NT2/D1 (cell line): Measurements from ENCODE around the gene SNTG2.

Source experiments
- YY1 ChIP-seq: IDR thresholded peaks from 2 replicates; pipeline ENCODE4 v1.6.1; 2011; ENCODE audit not compliant: insufficient read length, insufficient read depth
- ZNF274 ChIP-seq: IDR thresholded peaks from 2 replicates; pipeline ENCODE4 v1.6.1; 2011; ENCODE audit warnings: mild to moderate bottlenecking, low read depth, low read length

GRCh38 chr2:1209761-1210160 is 259.1 kb downstream of the SNTG2 start:
- no peak for TF ChIP-seq ZNF274
- no peak for TF ChIP-seq YY1
